Neuronal stem cell (in vitro differentiated cells): Measurements from ENCODE around the gene SAMD10.
"Not testable (repeated sequence)": the region's sequence is repeated elsewhere in the genome, so short reads cannot be mapped to it uniquely, and the experiment has no call there.

Experiments used
- DNase-seq: peaks from one replicate; pipeline ENCODE4 v3.0.0-alpha.2; 2013; ENCODE audit warnings: low spot score
- H2AFZ ChIP-seq: one replicate; pipeline ENCODE4 v1.6.1; 2013; ENCODE audit warnings: mild to moderate bottlenecking, low read length, inconsistent platforms
- H2AK5ac ChIP-seq: 2 replicates; pipeline ENCODE4 v1.6.1; 2013; ENCODE audit warnings: low read depth, mild to moderate bottlenecking, inconsistent platforms, low read length, moderate library complexity, mixed read lengths
- H2BK120ac ChIP-seq: 2 replicates; pipeline ENCODE4 v1.6.1; 2013; ENCODE audit warnings: low read depth, mild to moderate bottlenecking, inconsistent platforms, low read length, moderate library complexity, mixed read lengths
- H2BK12ac ChIP-seq: one replicate; pipeline ENCODE4 v1.6.1; 2013; ENCODE audit warnings: low read length, inconsistent platforms
- H2BK15ac ChIP-seq: 2 replicates; pipeline ENCODE4 v1.6.1; 2013; ENCODE audit warnings: mild to moderate bottlenecking, low read length, inconsistent platforms, mixed read lengths
- H2BK5ac ChIP-seq: one replicate; pipeline ENCODE4 v1.6.1; 2013; ENCODE audit warnings: inconsistent platforms, mild to moderate bottlenecking, low read length, moderate library complexity
- H3K14ac ChIP-seq: one replicate; pipeline ENCODE4 v1.6.1; 2013; ENCODE audit warnings: low read length, inconsistent platforms
- H3K18ac ChIP-seq: 2 replicates; pipeline ENCODE4 v1.6.1; 2013; ENCODE audit warnings: low read length, inconsistent platforms
- H3K23ac ChIP-seq: 2 replicates; pipeline ENCODE4 v1.6.1; 2013; ENCODE audit warnings: low read depth, mild to moderate bottlenecking, mixed read lengths, low read length, inconsistent platforms; ENCODE audit not compliant: poor library complexity
- H3K27ac ChIP-seq: replicated peaks from 3 replicates; pipeline ENCODE4 v1.5.1; 2013; ENCODE audit warnings: low read length, inconsistent platforms
- H3K27me3 ChIP-seq, 3 experiments: 2 replicates each; pipeline ENCODE4 v1.6.1; 2013; ENCODE audit warnings: low read length in 3 of 3, mild to moderate bottlenecking in 2 of 3, inconsistent platforms in 1 of 3, low read depth in 1 of 3, mixed read lengths in 1 of 3, moderate library complexity in 1 of 3; ENCODE audit not compliant: control insufficient read depth in 3 of 3, insufficient read depth in 3 of 3
- H3K36me3 ChIP-seq, 2 donors: replicated peaks in 1 of 2; 2 replicates each; pipeline ENCODE4 v1.6.1; 2013; ENCODE audit warnings: low read length in 2 of 2; ENCODE audit not compliant: control insufficient read depth in 2 of 2, insufficient read depth in 2 of 2
- H3K4ac ChIP-seq: 2 replicates; pipeline ENCODE4 v1.6.1; 2013; ENCODE audit warnings: inconsistent platforms, mild to moderate bottlenecking, low read length, moderate library complexity
- H3K4me1 ChIP-seq, 2 donors: 1 replicate in 1 of 2; 2 replicates in 1 of 2; pipeline ENCODE4 v1.6.1; 2013; ENCODE audit warnings: low read length in 2 of 2, low read depth in 1 of 2; ENCODE audit not compliant: control insufficient read depth in 2 of 2, insufficient read depth in 1 of 2
- H3K4me2 ChIP-seq: one replicate; pipeline ENCODE4 v1.6.1; 2013; ENCODE audit warnings: mild to moderate bottlenecking, low read length, inconsistent platforms; ENCODE audit not compliant: insufficient read depth, poor library complexity, severe bottlenecking
- H3K4me3 ChIP-seq, 2 donors: 2 replicates each; pipeline ENCODE4 v1.5.1; 2013; ENCODE audit warnings: low read length in 2 of 2, mild to moderate bottlenecking in 2 of 2, inconsistent platforms in 1 of 2, moderate library complexity in 1 of 2
- H3K79me1 ChIP-seq: one replicate; pipeline ENCODE4 v1.6.1; 2013; ENCODE audit warnings: low read depth, mild to moderate bottlenecking, inconsistent platforms, low read length, moderate library complexity
- H3K9ac ChIP-seq: one replicate; pipeline ENCODE4 v1.6.1; 2013; ENCODE audit warnings: mild to moderate bottlenecking, low read depth, low read length, inconsistent platforms; ENCODE audit not compliant: poor library complexity
- H3K9me3 ChIP-seq, 2 donors: replicated peaks in 1 of 2; 2 replicates each; pipeline versions ENCODE3 to v1.6.1; 2013; ENCODE audit warnings: low read length in 2 of 2, mild to moderate bottlenecking in 2 of 2, inconsistent platforms in 1 of 2, low read depth in 1 of 2, mixed read lengths in 1 of 2, moderate library complexity in 1 of 2; ENCODE audit not compliant: control insufficient read depth in 2 of 2, insufficient read depth in 1 of 2
- H4K8ac ChIP-seq: one replicate; pipeline ENCODE4 v1.6.1; 2013; ENCODE audit warnings: low read depth, mild to moderate bottlenecking, inconsistent platforms, low read length, moderate library complexity
- H4K91ac ChIP-seq: one replicate; pipeline ENCODE4 v1.6.1; 2013; ENCODE audit warnings: low read length, low read depth, mild to moderate bottlenecking, inconsistent platforms; ENCODE audit not compliant: poor library complexity
- WGBS, 2 donors: extraction: QIAGEN DNeasy Blood & Tissue Kit; methylation state at CpG; one replicate each; pipeline ENCODE4 v1.1.7; 2013; ENCODE audit warnings: missing lambda C conversion rate in 2 of 2, mixed read lengths in 1 of 2; ENCODE audit not compliant: insufficient read length in 2 of 2, insufficient replicate concordance in 1 of 2; ENCODE audit errors: extremely low coverage in 2 of 2; 5-methylcytosine and 5-hydroxymethylcytosine counted together

Gene SAMD10

GRCh38 chr20:63962426-63963347 lies 16.8 kb downstream of the SAMD10 start:
- WGBS, 2 donors: no CpG with 5 or more reads among the region's 61 CpGs
- no peak overlapping the region for H2AFZ ChIP-seq
- peaks cover 9 to 13% of the 10 kb centered on the region in 2 donors for H3K4me1 ChIP-seq
- H2BK5ac ChIP-seq: no peak overlapping the region
- H2BK120ac ChIP-seq: no peak overlapping the region
- peaks cover 8% of the 10 kb centered on the region for H3K79me1 ChIP-seq
- H3K9me3 ChIP-seq: peaks cover 0 to 26% of the 10 kb centered on the region in 2 donors
- H4K8ac ChIP-seq: no peak overlapping the region
- no peak overlapping the region for H3K27ac ChIP-seq
- H3K4me2 ChIP-seq: no peak overlapping the region
- no peak overlapping the region for H3K4ac ChIP-seq
- H3K23ac ChIP-seq: no peak overlapping the region
- H3K4me3 ChIP-seq: no peak overlapping the region
- no peak overlapping the region for H2BK15ac ChIP-seq
- H3K14ac ChIP-seq: no peak overlapping the region
- H3K27me3 ChIP-seq: no peaks in the 10 kb centered on the region
- no peak overlapping the region for H4K91ac ChIP-seq
- no peak overlapping the region for H2AK5ac ChIP-seq
- H2BK12ac ChIP-seq: no peak overlapping the region
- peaks cover 56 to 79% of the 10 kb centered on the region in 2 donors for H3K36me3 ChIP-seq
- no peak overlapping the region for H3K18ac ChIP-seq
- DNase-seq: no peak
- peak overlapping the region; percentile 70 for H3K9ac ChIP-seq

- H3K18ac ChIP-seq: no peak overlapping the region
- no peak overlapping the region for H2BK12ac ChIP-seq
- no peak overlapping the region for H4K91ac ChIP-seq
- peak overlapping the region; percentile 44 for H3K9ac ChIP-seq
- no peak overlapping the region for H2BK120ac ChIP-seq
- H3K27me3 ChIP-seq: no peaks in the 10 kb centered on the region
- H4K8ac ChIP-seq: no peak overlapping the region
- peaks cover 8% of the 10 kb centered on the region for H3K79me1 ChIP-seq
- peaks cover 0 to 18% of the 10 kb centered on the region in 2 donors for H3K9me3 ChIP-seq
- H3K36me3 ChIP-seq: peaks cover 48 to 70% of the 10 kb centered on the region in 2 donors
- H3K27ac ChIP-seq: no peak overlapping the region
- no peak overlapping the region for H3K14ac ChIP-seq
- no peak overlapping the region for H3K4me2 ChIP-seq
- H3K4ac ChIP-seq: no peak overlapping the region
- H2AFZ ChIP-seq: no peak overlapping the region
- peak overlapping the region; percentile 12 for H3K23ac ChIP-seq
- DNase-seq: no peak
- no peak overlapping the region for H3K4me3 ChIP-seq
- H3K4me1 ChIP-seq: peaks cover 16 to 18% of the 10 kb centered on the region in 2 donors
- WGBS, 2 donors: no CpG with 5 or more reads among the region's 26 CpGs
- no peak overlapping the region for H2BK5ac ChIP-seq
- no peak overlapping the region for H2AK5ac ChIP-seq
- no peak overlapping the region for H2BK15ac ChIP-seq
Measured at GRCh38 chr20:63961664-63962425, 17.6 kb downstream of the SAMD10 start.

- not testable (repeated sequence) for H3K27ac ChIP-seq, H3K4ac ChIP-seq, H3K18ac ChIP-seq, H4K91ac ChIP-seq, H2BK15ac ChIP-seq, H2BK12ac ChIP-seq, H2BK120ac ChIP-seq, H3K9me3 ChIP-seq, H3K9ac ChIP-seq, H2AK5ac ChIP-seq, DNase-seq, H3K4me3 ChIP-seq, H3K4me2 ChIP-seq, H4K8ac ChIP-seq, H2BK5ac ChIP-seq, H3K79me1 ChIP-seq, H3K14ac ChIP-seq, H3K27me3 ChIP-seq, H2AFZ ChIP-seq
- Histone ChIP-seq H3K23ac (peak overlapping the region; percentile 12), H3K36me3 (peaks cover 39 to 61% of the 10 kb centered on the region in 2 donors), H3K4me1 (peaks cover 16 to 18% of the 10 kb centered on the region in 2 donors)
- no CpG with 5 or more reads among the region's 15 CpGs for WGBS, 2 donors
Measured at GRCh38 chr20:63960654-63961621, 18.5 kb downstream of the SAMD10 start.
